HCT116 (cell line): ENCODE measurements around the gene NFIB. TPM values are rescaled to one million over a fixed set of nuclear protein-coding genes. Genes with fewer than 3 reads are reported as not detected.

Experiments
- ATAC-seq: fragments of 200-7000 bp; cut with Tn5 transposase; 2 replicates; pipeline ENCODE4 v1.9.1; 2020; ENCODE audit warnings: mild to moderate bottlenecking, moderate library complexity
- BruUV-seq: library from RNA; stranded (reverse); fragments of 400-500 nt; replicated peaks from 2 replicates; lab custom pipeline; 2021; lab: Mats Ljungman, UMichigan
- CTCF ChIA-PET: fragments of 300-600 bp; sonication (Branson Sonifier 250); formaldehyde crosslinking; loops from one replicate; lab custom pipeline; 2021; ENCODE audit warnings: antibody characterized with exemption; lab: Charles Lee
- POLR2A ChIA-PET: fragments of 300-600, 350-600 bp; sonication (Branson Sonifier 250); formaldehyde crosslinking; loops from one replicate; lab custom pipeline; 2021; ENCODE audit warnings: antibody characterized with exemption; lab: Charles Lee
- RAD21 ChIA-PET, 2 experiments: fragments of 300-600 bp; sonication (Branson Sonifier 250); formaldehyde crosslinking; loops; one replicate each; lab custom pipeline; 2023; ENCODE audit warnings: low total read pairs in 2 of 2; ENCODE audit not compliant: uncharacterized antibody in 2 of 2, unreplicated experiment in 2 of 2, low non-redundant PET in 1 of 2; lab: Charles Lee
- DNase-seq: peaks from one replicate; pipeline ENCODE4 v3.0.0-alpha.2; 2010; ENCODE audit warnings: low read depth, low spot score
- H2AFZ ChIP-seq: fragments of 200-600 bp; shearing (Covaris generic), sonication (generic); 2 replicates; pipeline ENCODE4 v1.6.1; 2017; ENCODE audit warnings: low read depth, mixed run types, mixed read lengths, antibody characterized with exemption, low read length; ENCODE audit not compliant: poor library complexity, severe bottlenecking
- H3K27ac ChIP-seq: 2 replicates; pipeline ENCODE4 v1.5.1; 2012; ENCODE audit warnings: low read depth, low read length
- H3K27me3 ChIP-seq: fragments of 200-600 bp; sonication (generic); 2 replicates; pipeline ENCODE4 v1.6.1; 2016; ENCODE audit warnings: mixed run types, low read length, mixed read lengths; ENCODE audit not compliant: insufficient read depth
- H3K36me3 ChIP-seq, 2 experiments: fragments of 200-500 bp in 1 of 2; fragments of 200-600 bp in 1 of 2; sonication (Bioruptor generic) in 1 of 2; sonication (generic) in 1 of 2; 2 replicates each; pipeline versions ENCODE4 v1.5.1 to v1.6.1; 2014 to 2016; ENCODE audit warnings: low read length in 2 of 2, inconsistent platforms in 1 of 2, mixed read lengths in 1 of 2, mixed run types in 1 of 2; ENCODE audit not compliant: insufficient read depth in 2 of 2, control insufficient read depth in 1 of 2
- H3K4me1 ChIP-seq, 2 experiments: fragments of 200-600 bp in 1 of 2; sonication (generic) in 1 of 2; 2 replicates each; pipeline versions ENCODE4 v1.5.1 to v1.6.1; 2012 to 2017; ENCODE audit warnings: low read length in 2 of 2, inconsistent platforms in 1 of 2, mild to moderate bottlenecking in 1 of 2, mixed read lengths in 1 of 2, mixed run types in 1 of 2, moderate library complexity in 1 of 2; ENCODE audit not compliant: insufficient read depth in 2 of 2, control insufficient read depth in 1 of 2
- H3K4me2 ChIP-seq: fragments of 200-600 bp; sonication (generic); 2 replicates; pipeline ENCODE4 v1.6.1; 2017; ENCODE audit warnings: mixed run types, low read length, mixed read lengths
- H3K4me3 ChIP-seq, 2 experiments: fragments of 200-600 bp in 1 of 2; sonication (generic) in 1 of 2; replicated peaks in 1 of 2; 2 replicates each; pipeline ENCODE4 v1.5.1; 2011 to 2016; ENCODE audit warnings: low read length in 2 of 2, control low read depth in 1 of 2, low read depth in 1 of 2, mild to moderate bottlenecking in 1 of 2, mixed read lengths in 1 of 2, mixed run types in 1 of 2
- H3K79me2 ChIP-seq: fragments of 200-600 bp; sonication (generic); 2 replicates; pipeline ENCODE4 v1.6.1; 2017; ENCODE audit warnings: mild to moderate bottlenecking, mixed run types, low read length, moderate library complexity, mixed read lengths; ENCODE audit not compliant: insufficient read depth
- H3K9ac ChIP-seq: fragments of 200-600 bp; sonication (generic); 2 replicates; pipeline ENCODE4 v1.6.1; 2016; ENCODE audit warnings: low read length, mixed read lengths
- H3K9me2 ChIP-seq: fragments of 200-600 bp; sonication (generic), shearing (Covaris generic); 2 replicates; pipeline ENCODE4 v1.6.1; 2017; ENCODE audit warnings: mixed run types, mild to moderate bottlenecking, moderate library complexity; ENCODE audit not compliant: insufficient read depth
- H3K9me3 ChIP-seq, 2 experiments: fragments of 200-500 bp in 1 of 2; fragments of 200-600 bp in 1 of 2; sonication (Bioruptor generic) in 1 of 2; sonication (generic) in 1 of 2; 2 replicates each; pipeline ENCODE4 v1.6.1; 2014 to 2017; ENCODE audit warnings: low read length in 2 of 2, mixed read lengths in 2 of 2, inconsistent platforms in 1 of 2, low read depth in 1 of 2, mild to moderate bottlenecking in 1 of 2, mixed run types in 1 of 2, moderate library complexity in 1 of 2; ENCODE audit not compliant: control insufficient read depth in 1 of 2, insufficient read depth in 1 of 2
- H4K20me1 ChIP-seq: fragments of 200-600 bp; sonication (generic), shearing (Covaris generic); 2 replicates; pipeline ENCODE4 v1.6.1; 2017; ENCODE audit warnings: mixed run types, mild to moderate bottlenecking, moderate library complexity; ENCODE audit not compliant: insufficient read depth
- ATF3 ChIP-seq: IDR thresholded peaks from 2 replicates; pipeline ENCODE4 v1.6.1; 2012
- CBX3 ChIP-seq: IDR thresholded peaks from 2 replicates; pipeline ENCODE4 v1.6.1; 2012; ENCODE audit warnings: low read depth
- CTCF ChIP-seq, 3 experiments: fragments of 200-600 bp in 1 of 3; sonication (generic) in 1 of 3; IDR thresholded peaks in 2 of 3; conservative IDR thresholded peaks in 1 of 3; 2 replicates each; pipeline ENCODE4 v1.5.1; 2012 to 2017; ENCODE audit warnings: low read depth in 2 of 3, low read length in 2 of 3, antibody characterized with exemption in 1 of 3, borderline replicate concordance in 1 of 3, control low read depth in 1 of 3, mild to moderate bottlenecking in 1 of 3, mixed read lengths in 1 of 3, mixed run types in 1 of 3, moderate library complexity in 1 of 3; ENCODE audit not compliant: insufficient read depth in 1 of 3
- EZH2 ChIP-seq: fragments of 200-600 bp; sonication (generic); IDR thresholded peaks from 2 replicates; pipeline ENCODE4 v1.6.1; 2017; ENCODE audit warnings: antibody characterized with exemption, mixed run types
- EZH2phosphoT487 ChIP-seq: fragments of 200-600 bp; IDR thresholded peaks from 2 replicates; pipeline ENCODE4 v1.6.1; 2018; ENCODE audit warnings: antibody characterized with exemption, borderline replicate concordance
- FOSL1 ChIP-seq: IDR thresholded peaks from 2 replicates; pipeline ENCODE4 v1.6.1; 2012; ENCODE audit warnings: low read depth
- intact Hi-C: fragments of 100-400 bp; cut with micrococcal nuclease; formaldehyde crosslinking; loops from 2 replicates; pipeline ENCODE4 v1.10.0; 2022
- total RNA-seq: library from RNA; stranded (reverse); gene quantifications from one replicate; pipeline ENCODE4 v1.2.1, GENCODE V29; 2021; ENCODE audit not compliant: unreplicated experiment
- TF ChIP-seq, protein P1 (sequence below): IDR thresholded peaks from 2 replicates; pipeline ENCODE4 v1.6.1; 2012

NFIB gene
- total RNA-seq, 1 experiment from 2014 or later, result 6.6 TPM

DNA sequence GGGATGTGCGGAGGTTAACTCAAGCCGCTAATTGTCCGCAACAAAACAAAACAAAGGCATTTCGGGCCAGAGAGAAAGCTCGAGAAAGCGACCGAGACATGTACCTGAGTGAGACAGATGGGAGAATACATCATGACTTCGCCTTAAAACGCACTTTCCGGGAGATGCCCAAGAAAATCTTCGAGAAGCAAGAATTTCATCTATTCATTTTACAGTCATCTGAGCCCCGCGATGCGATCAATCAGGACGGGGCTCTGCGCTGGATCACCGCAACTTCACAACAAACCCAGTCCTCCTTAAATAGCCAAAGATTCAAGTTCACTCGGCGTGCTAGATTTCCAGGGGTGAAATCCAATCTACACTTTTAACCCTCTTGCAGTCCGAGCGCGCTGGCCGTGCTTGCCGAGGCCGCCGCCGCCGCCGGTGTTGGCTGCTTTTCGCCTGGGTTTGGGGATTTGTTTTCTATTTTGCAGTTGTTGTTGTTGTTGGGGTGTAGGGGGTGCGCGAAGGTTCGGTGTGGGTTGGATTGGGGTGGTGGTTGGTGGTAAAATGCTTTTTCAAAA, 482 bp downstream of the NFIB start:
- Histone ChIP-seq H3K4me1 (peaks cover 7 to 21% of the 10 kb centered on the region in 2 experiments), H3K4me2 (peak overlapping the region; percentile 75), H3K27me3 (peaks cover 18% of the 10 kb centered on the region; the same call in 1 of the 2 replicates), H3K9ac (peak overlapping the region; percentile 25; the same call in 1 of the 2 replicates), H3K4me3 (peak overlapping the region; percentile 32 to 49), H2AFZ (peak overlapping the region; percentile 42), H3K27ac (peak overlapping the region; percentile 30; the same call in 1 of the 2 replicates), H3K9me2 (no peaks in the 10 kb centered on the region), H3K9me3 (no peaks in the 10 kb centered on the region), H4K20me1 (no peaks in the 10 kb centered on the region), H3K79me2 (no peaks in the 10 kb centered on the region), H3K36me3 (no peaks in the 10 kb centered on the region)
- TF ChIP-seq FOSL1, result no peak
- peak; percentile 99 for TF ChIP-seq EZH2phosphoT487
- peak; percentile 99 for TF ChIP-seq EZH2
- ATAC-seq (no peak), DNase-seq (no peak)
- ChIA-PET POLR2A (no interaction called here), RAD21 (no interaction called here), CTCF (no interaction called here)
- BruUV-seq, result no TSS peak
- intact Hi-C loops, result no loop called here

GRCh38 chr9:14312719-14313377, 1.1 kb downstream of the NFIB start:
- no peaks in the 10 kb centered on the region for H3K9me3 ChIP-seq
- peak overlapping the region in 1 of 2 experiments; percentile 32; a peak in 2 of 4 replicates for H3K4me3 ChIP-seq
- no peak for ATAC-seq
- intact Hi-C loops, result no loop called here
- H3K4me1 ChIP-seq, result peaks cover 7 to 21% of the 10 kb centered on the region in 2 experiments
- H3K79me2 ChIP-seq, result no peaks in the 10 kb centered on the region
- no peaks in the 10 kb centered on the region for H3K9me2 ChIP-seq
- no peaks in the 10 kb centered on the region for H3K36me3 ChIP-seq
- DNase-seq, result no peak
- H4K20me1 ChIP-seq, result no peaks in the 10 kb centered on the region
- peak overlapping the region; percentile 75; the same call in 1 of the 2 replicates for H3K4me2 ChIP-seq
- BruUV-seq, result no TSS peak
- TF ChIP-seq, protein P1, sequence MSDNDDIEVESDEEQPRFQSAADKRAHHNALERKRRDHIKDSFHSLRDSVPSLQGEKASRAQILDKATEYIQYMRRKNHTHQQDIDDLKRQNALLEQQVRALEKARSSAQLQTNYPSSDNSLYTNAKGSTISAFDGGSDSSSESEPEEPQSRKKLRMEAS, result no peak
- TF ChIP-seq CTCF (IDR thresholded peaks at IDR 0.05 in 2 of 3, conservative IDR thresholded peaks at IDR 0.05 in 1 of 3; ENCODE audit: borderline replicate concordance in 1 of 3, insufficient read depth in 1 of 3, low read depth in 2 of 3, low read length in 2 of 3) (no peak), ATF3 (no peak), CBX3 (no peak)
- H3K27me3 ChIP-seq, result peaks cover 22% of the 10 kb centered on the region; the same call in 1 of the 2 replicates
- no peak overlapping the region for H2AFZ ChIP-seq
- ChIA-PET POLR2A (no interaction called here), RAD21 (no interaction called here), CTCF (no interaction called here)
- H3K9ac ChIP-seq, result no peak overlapping the region
- H3K27ac ChIP-seq, result no peak overlapping the region; the same call in 1 of the 2 replicates
